HL-60 (cell line): ENCODE measurements around the gene ZFP36L1.

Source experiments
- DNase-seq, 2 experiments: peaks; one replicate each; pipeline ENCODE4 v3.0.0-alpha.2; 2010 to 2020; ENCODE audit warnings: low read depth in 1 of 2, low spot score in 1 of 2
- H3K27ac ChIP-seq: fragments of 250-450 bp; sonication (Bioruptor Pico); replicated peaks from 2 replicates; pipeline ENCODE4 v1.5.1; 2020; ENCODE audit warnings: mild to moderate bottlenecking, moderate library complexity
- H3K27me3 ChIP-seq: fragments of 250-450 bp; sonication (Bioruptor Pico); 2 replicates; pipeline ENCODE4 v1.5.1; 2021; ENCODE audit warnings: mild to moderate bottlenecking, moderate library complexity; ENCODE audit not compliant: insufficient read depth, poor library complexity, severe bottlenecking
- H3K4me3 ChIP-seq: replicated peaks from 2 replicates; pipeline ENCODE4 v1.5.1; 2011; ENCODE audit warnings: mild to moderate bottlenecking, control low read depth, low read length; ENCODE audit not compliant: insufficient read depth
- CTCF ChIP-seq: IDR thresholded peaks from one replicate; pipeline ENCODE4 v1.5.1; 2011; ENCODE audit warnings: low read length, control low read depth, inconsistent platforms; ENCODE audit not compliant: insufficient read depth
- GABPA ChIP-seq: IDR thresholded peaks from 2 replicates; pipeline ENCODE4 v1.6.1; 2012; ENCODE audit warnings: low read depth
- POLR2AphosphoS5 ChIP-seq: IDR thresholded peaks from 2 replicates; pipeline ENCODE4 v1.6.1; 2012; ENCODE audit warnings: low read depth
- REST ChIP-seq: IDR thresholded peaks from 2 replicates; pipeline ENCODE4 v1.6.1; 2012; ENCODE audit warnings: low read depth; ENCODE audit not compliant: insufficient replicate concordance
- SPI1 ChIP-seq: IDR thresholded peaks from 2 replicates; pipeline ENCODE4 v1.6.1; 2012; ENCODE audit warnings: low read depth, mild to moderate bottlenecking, borderline replicate concordance

ZFP36L1 gene

GRCh38 chr14:68771631-68772030 is 21.2 kb downstream of the ZFP36L1 start:
- Histone ChIP-seq H3K27me3 (no peaks in the 10 kb centered on the region), H3K27ac (no peak overlapping the region), H3K4me3 (no peak overlapping the region)
- DNase-seq, result no peak
- TF ChIP-seq REST (no peak), SPI1 (no peak), POLR2AphosphoS5 (no peak), GABPA (no peak), CTCF (no peak)

- Histone ChIP-seq H3K27me3 (no peaks in the 10 kb centered on the region), H3K27ac (no peak overlapping the region), H3K4me3 (no peak overlapping the region)
- TF ChIP-seq POLR2AphosphoS5, result no peak
- no peak for TF ChIP-seq SPI1
- no peak for TF ChIP-seq GABPA
- TF ChIP-seq CTCF, result no peak
- TF ChIP-seq REST, result no peak
- DNase-seq, result no peak
These were observed 22.1 kb downstream of the ZFP36L1 start for GRCh38 chr14:68770553-68771286.

- Histone ChIP-seq H3K27ac (no peak overlapping the region), H3K4me3 (no peak overlapping the region), H3K27me3 (no peaks in the 10 kb centered on the region)
- DNase-seq, result no peak
- no peak for TF ChIP-seq POLR2AphosphoS5
- TF ChIP-seq GABPA, result no peak
- TF ChIP-seq REST, result no peak
- TF ChIP-seq CTCF, result no peak
- TF ChIP-seq SPI1, result no peak
These were observed 22.8 kb downstream of the ZFP36L1 start for GRCh38 chr14:68770051-68770450.
